Body of pancreas (tissue), 4 donors: ENCODE data around the gene TIPIN. TPM values are rescaled to one million over a fixed set of nuclear protein-coding genes. Genes with fewer than 3 reads are reported as not detected.

Experiments used
- ATAC-seq: fragments of 150-250 bp; one replicate; pipeline ENCODE4 v1.9.1; 2016
- DNase-seq, 4 donors: peaks; one replicate each; pipeline ENCODE4 v3.0.0-alpha.2; 2019
- H3K27ac ChIP-seq, 4 donors: fragments of 200-600 bp; sonication (generic); 1 replicate in 3 of 4; 2 replicates in 1 of 4; pipeline versions ENCODE4 v1.5.1 to v1.6.1; 2016 to 2019; ENCODE audit warnings: mild to moderate bottlenecking in 1 of 4, mixed read lengths in 1 of 4, moderate library complexity in 1 of 4
- H3K27me3 ChIP-seq, 2 donors: fragments of 200-600 bp; sonication (generic); one replicate each; pipeline ENCODE4 v1.6.0; 2016; ENCODE audit warnings: mild to moderate bottlenecking in 1 of 2
- H3K36me3 ChIP-seq, 2 donors: fragments of 200-600 bp; sonication (generic); replicated peaks in 1 of 2; 2 replicates each; pipeline ENCODE4 v1.5.1; 2016; ENCODE audit warnings: low read depth in 2 of 2; ENCODE audit not compliant: insufficient read depth in 1 of 2
- H3K4me1 ChIP-seq: fragments of 200-600 bp; sonication (generic); one replicate; pipeline ENCODE4 v1.6.0; 2016
- H3K4me3 ChIP-seq, 2 donors: fragments of 200-600 bp; sonication (generic); 1 replicate in 1 of 2; 2 replicates in 1 of 2; pipeline ENCODE4 v1.5.1; 2016 to 2019
- H3K9me3 ChIP-seq, 3 donors: fragments of 200-600 bp; sonication (generic); 1 replicate in 2 of 3; 2 replicates in 1 of 3; pipeline ENCODE4 v1.5.1; 2016
- POLR2A ChIP-seq, 3 donors: fragments of 450-650 bp; IDR thresholded peaks; one replicate each; pipeline ENCODE4 v1.6.1; 2016; ENCODE audit warnings: antibody characterized with exemption in 3 of 3, mild to moderate bottlenecking in 2 of 3
- WGBS, 2 donors: methylation state at CpG; one replicate each; pipeline ENCODE4 v1.1.5; 2017; 5-methylcytosine and 5-hydroxymethylcytosine counted together
- intact Hi-C: fragments of 100-400 bp; cut with DNase I; formaldehyde crosslinking; loops from one replicate; pipeline ENCODE4 v1.15.1; 2023
- small RNA-seq: library from RNA; depleted of rRNA; stranded (forward); fragments of <200 nt; gene quantifications from one replicate; pipeline ENCODE3, GENCODE V24; 2016
- total RNA-seq, 2 donors: library from RNA; depleted of rRNA; stranded (reverse); fragments of >200 nt; gene quantifications; one replicate each; pipeline ENCODE4 v1.1.0, GENCODE V29; 2016
- TF ChIP-seq, protein P1 (sequence below), 7 experiments: fragments of 450-650 bp in 4 of 7; fragments of 200-600 bp in 3 of 7; sonication (generic) in 3 of 7; IDR thresholded peaks; one replicate each; pipeline ENCODE4 v1.5.1; 2016 to 2019; ENCODE audit warnings: antibody characterized with exemption in 7 of 7

The TIPIN gene
- total RNA-seq, 2 donors from 2014 or later, result 2.9 to 6.6 TPM

DNA sequence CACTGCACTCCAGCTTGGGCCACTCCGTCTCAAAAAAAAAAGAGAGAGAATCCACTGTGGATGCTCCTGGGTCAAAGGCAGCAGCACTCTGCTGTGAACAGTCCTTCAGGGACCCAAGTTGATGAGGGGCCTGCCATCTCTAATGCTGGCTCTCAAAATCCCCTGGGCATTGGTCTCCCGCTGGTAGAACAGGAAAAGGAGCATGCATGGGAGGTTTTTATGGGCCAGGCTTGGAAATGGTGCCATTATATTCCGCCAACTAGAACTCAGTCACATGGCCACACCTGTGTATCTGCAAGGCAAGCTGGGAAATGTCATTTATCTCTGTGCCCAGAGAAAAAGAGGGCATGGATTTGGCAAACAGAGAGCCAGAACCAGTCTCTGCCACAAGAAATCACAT, 66.5 kb downstream of the TIPIN start:
- Histone ChIP-seq H3K27ac (no peak overlapping the region), H3K36me3 (no peaks in the 10 kb centered on the region), H3K9me3 (no peaks in the 10 kb centered on the region), H3K4me3 (no peak overlapping the region), H3K4me1 (peaks cover 25% of the 10 kb centered on the region), H3K27me3 (no peaks in the 10 kb centered on the region)
- WGBS, 2 donors, result 94 to 98% methylated on average over 3 of the region's 3 CpGs
- ATAC-seq, result no peak
- DNase-seq, result no peak
- TF ChIP-seq, protein P1, sequence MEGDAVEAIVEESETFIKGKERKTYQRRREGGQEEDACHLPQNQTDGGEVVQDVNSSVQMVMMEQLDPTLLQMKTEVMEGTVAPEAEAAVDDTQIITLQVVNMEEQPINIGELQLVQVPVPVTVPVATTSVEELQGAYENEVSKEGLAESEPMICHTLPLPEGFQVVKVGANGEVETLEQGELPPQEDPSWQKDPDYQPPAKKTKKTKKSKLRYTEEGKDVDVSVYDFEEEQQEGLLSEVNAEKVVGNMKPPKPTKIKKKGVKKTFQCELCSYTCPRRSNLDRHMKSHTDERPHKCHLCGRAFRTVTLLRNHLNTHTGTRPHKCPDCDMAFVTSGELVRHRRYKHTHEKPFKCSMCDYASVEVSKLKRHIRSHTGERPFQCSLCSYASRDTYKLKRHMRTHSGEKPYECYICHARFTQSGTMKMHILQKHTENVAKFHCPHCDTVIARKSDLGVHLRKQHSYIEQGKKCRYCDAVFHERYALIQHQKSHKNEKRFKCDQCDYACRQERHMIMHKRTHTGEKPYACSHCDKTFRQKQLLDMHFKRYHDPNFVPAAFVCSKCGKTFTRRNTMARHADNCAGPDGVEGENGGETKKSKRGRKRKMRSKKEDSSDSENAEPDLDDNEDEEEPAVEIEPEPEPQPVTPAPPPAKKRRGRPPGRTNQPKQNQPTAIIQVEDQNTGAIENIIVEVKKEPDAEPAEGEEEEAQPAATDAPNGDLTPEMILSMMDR (IDR thresholded peaks at IDR 0.05), result no peak
- TF ChIP-seq POLR2A (IDR thresholded peaks at IDR 0.05), result no peak
- intact Hi-C loops, result no loop called here

DNA sequence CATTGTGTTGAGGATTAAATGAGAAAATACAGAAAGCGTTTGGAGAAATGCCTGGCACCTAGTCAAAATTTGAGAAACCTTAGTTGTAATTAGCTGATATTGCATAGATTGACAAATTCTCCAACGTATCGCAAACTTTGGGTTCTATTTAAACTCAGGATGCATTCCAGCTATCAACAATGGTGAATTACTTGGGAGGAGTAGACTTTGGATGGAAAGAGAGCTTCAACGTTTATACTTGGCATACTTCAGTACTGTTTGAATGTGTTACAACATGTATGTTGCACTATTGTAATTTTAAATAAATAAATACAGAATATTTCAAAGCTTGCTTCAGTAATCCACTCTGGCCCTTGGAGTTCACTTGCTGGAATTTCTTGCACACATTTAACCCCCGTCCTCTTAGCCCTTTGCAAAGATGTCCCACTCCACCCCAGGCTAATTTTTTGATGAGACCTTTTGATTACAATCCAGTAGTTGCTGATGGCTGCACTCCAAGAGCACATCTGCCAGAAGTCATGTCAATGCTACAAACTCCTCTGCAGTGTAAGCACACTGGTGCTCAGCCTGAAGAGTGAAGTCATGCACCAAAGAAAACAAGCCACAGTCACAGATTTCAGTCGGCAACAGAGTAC, 67.8 kb downstream of the TIPIN start:
- no peak for ATAC-seq
- 70 to 71% methylated on average over 6 of the region's 6 CpGs for WGBS, 2 donors
- DNase-seq, result no peak
- peaks cover 13% of the 10 kb centered on the region for H3K4me1 ChIP-seq
- intact Hi-C loops, result no loop called here
- H3K27me3 ChIP-seq, result no peaks in the 10 kb centered on the region
- no peaks in the 10 kb centered on the region for H3K9me3 ChIP-seq
- no peak overlapping the region for H3K4me3 ChIP-seq
- H3K27ac ChIP-seq, result no peak overlapping the region
- no peak for TF ChIP-seq POLR2A (IDR thresholded peaks at IDR 0.05)
- TF ChIP-seq, protein P1 (IDR thresholded peaks at IDR 0.05), result no peak
- H3K36me3 ChIP-seq, result no peaks in the 10 kb centered on the region

DNA sequence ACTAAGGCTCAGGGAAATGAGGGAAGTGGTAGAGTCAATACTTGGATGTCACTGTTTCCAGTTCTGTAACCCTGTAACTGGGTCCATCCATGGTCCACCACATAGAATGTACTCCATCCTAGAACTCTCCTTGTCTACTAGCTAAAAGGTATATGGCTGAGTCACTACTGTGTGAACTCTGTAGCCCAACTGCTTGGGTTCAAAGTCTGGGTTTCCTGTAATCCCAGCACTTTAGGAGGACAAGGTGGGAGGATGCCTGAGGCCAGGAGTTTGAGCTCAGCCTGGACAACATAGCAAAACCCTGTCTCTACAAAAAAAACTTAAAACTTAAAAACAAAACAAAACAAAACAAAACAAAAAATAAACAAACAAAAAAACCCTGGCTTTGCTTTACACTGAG, 68.4 kb downstream of the TIPIN start:
- Histone ChIP-seq H3K4me3 (no peak overlapping the region), H3K4me1 (peaks cover 13% of the 10 kb centered on the region), H3K36me3 (no peaks in the 10 kb centered on the region), H3K9me3 (no peaks in the 10 kb centered on the region), H3K27ac (no peak overlapping the region), H3K27me3 (no peaks in the 10 kb centered on the region)
- intact Hi-C loops, result no loop called here
- TF ChIP-seq, protein P1 (IDR thresholded peaks at IDR 0.05), result no peak
- no peak for TF ChIP-seq POLR2A (IDR thresholded peaks at IDR 0.05)
- ATAC-seq (no peak), DNase-seq (no peak)

DNA sequence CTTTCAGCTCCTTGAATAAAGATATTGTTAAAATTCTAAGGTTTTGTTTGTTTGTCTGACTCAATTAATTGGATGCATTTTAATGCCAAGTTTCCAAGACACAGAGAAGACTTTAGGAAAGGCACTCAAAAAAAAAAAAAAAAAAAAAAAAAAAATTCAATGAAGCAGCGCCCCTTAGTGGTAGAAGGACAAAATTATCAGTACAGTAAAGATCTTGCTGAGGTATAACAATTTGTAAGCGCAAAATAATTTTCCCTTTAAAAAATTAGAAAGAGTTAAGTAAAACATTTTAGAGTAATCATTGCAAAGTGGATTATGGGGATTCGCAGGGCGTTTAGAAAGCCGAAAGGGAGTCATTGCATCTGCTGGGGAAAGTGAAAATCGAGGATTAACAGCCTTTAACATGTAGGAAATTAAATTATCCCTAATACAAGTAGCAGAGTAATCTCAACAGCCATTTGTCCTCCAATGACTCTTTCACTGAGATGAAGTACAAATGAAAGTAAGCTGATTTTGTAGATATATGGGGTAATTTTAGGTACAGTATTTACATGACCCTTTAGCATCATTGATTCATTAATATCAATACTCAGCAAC, 68.9 kb downstream of the TIPIN start:
- Histone ChIP-seq H3K36me3 (no peaks in the 10 kb centered on the region), H3K27me3 (no peaks in the 10 kb centered on the region), H3K4me3 (no peak overlapping the region), H3K4me1 (peaks cover 10% of the 10 kb centered on the region), H3K27ac (no peak overlapping the region), H3K9me3 (no peaks in the 10 kb centered on the region)
- intact Hi-C loops, result no loop called here
- 12 to 15% methylated on average over 6 of the region's 6 CpGs for WGBS, 2 donors
- no peak for TF ChIP-seq POLR2A (IDR thresholded peaks at IDR 0.05)
- TF ChIP-seq, protein P1 (IDR thresholded peaks at IDR 0.05), result peak; percentile 20 to 68 (median 43)
- DNase-seq, result no peak
- no peak for ATAC-seq

Small RNAs within 50 kb of the gene (small RNA-seq; reads per million reads assigned to genes)
- gene RF00019 (not detected), gene SCARNA14 (5.1 reads per million, percentile 87 among the genes with 10 or more reads in this experiment)

Other genes with a start within 250 kb of the TIPIN start
- gene MEGF11, start 102.9 kb downstream of the TIPIN start, total RNA-seq, result not detected
- gene DIS3L, start 63.1 kb downstream of the TIPIN start, total RNA-seq, result 10 to 100 TPM; 17.5 to 17.9 TPM
- gene MAP2K1, start 30.2 kb upstream of the TIPIN start, total RNA-seq, result 10 to 100 TPM; 25.2 to 29.0 TPM
- gene SNAPC5, start 141.1 kb upstream of the TIPIN start, total RNA-seq, result 10 to 100 TPM; 13.5 to 14.5 TPM
- gene RPL4, start 148.2 kb upstream of the TIPIN start, total RNA-seq, result 1,000 to 10,000 TPM in 1 of 2 donors, 100 to 1,000 TPM in 1; 789 to 1,823 TPM
- gene ZWILCH, start 148.6 kb upstream of the TIPIN start, total RNA-seq, result 1 to 10 TPM in 1 of 2 donors, under 1 TPM in 1; 0.99 to 1.8 TPM
- gene LCTL, start 209.3 kb upstream of the TIPIN start, total RNA-seq, result not detected